GM19025 (cell line): ENCODE results near the gene INSM1.

ENCODE experiments used
- ATAC-seq: cut with Tn5 transposase; IDR thresholded peaks from one replicate; pipeline ENCODE4 v1.9.1; 2021; ENCODE audit warnings: mild to moderate bottlenecking, low read depth, moderate library complexity; ENCODE audit not compliant: unreplicated experiment

INSM1 gene

DNA sequence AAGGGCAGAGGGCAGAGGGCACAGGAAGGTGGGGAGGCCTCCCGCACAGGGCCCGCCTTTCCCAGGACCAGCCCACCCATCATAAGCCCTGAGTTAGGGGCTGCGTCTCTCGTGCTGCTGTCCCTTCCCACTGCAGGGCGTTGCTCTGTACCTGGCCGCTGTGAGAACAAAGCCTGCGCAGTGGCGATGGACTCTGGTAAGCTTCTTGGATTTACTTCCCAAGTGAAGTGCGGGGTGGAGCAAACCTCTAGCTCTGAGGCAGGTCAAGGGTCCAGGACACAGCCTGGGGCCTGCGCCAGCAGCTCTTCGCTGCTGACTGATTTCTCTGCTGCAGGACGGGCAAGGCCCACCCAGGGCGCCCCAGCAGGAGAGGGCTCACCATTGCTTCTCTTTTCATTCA lies 23.9 kb downstream of the INSM1 start:
- no peak for ATAC-seq

GRCh38 chr20:20393207-20394120 lies 25.6 kb downstream of the INSM1 start:
- no peak for ATAC-seq

DNA sequence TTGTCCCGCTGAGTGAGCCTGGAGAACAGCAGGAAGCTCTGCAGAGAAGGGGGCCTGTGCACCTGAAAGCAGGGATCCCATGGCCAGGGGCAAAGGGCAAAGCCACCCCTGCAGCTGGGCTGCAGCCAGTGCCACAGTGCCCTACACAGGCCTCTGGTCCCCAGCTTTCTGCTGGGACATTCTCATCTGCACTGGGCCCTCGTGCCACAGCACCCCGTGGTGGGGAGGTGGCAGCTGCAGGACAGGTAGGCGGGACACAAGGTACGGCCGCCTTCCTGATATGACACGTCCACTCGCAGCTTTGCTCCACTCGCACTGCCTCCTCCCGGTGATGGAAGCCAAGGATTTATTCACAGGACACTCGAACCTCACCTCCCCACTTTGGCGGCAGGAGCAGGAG lies 27.2 kb downstream of the INSM1 start:
- ATAC-seq: no peak

DNA sequence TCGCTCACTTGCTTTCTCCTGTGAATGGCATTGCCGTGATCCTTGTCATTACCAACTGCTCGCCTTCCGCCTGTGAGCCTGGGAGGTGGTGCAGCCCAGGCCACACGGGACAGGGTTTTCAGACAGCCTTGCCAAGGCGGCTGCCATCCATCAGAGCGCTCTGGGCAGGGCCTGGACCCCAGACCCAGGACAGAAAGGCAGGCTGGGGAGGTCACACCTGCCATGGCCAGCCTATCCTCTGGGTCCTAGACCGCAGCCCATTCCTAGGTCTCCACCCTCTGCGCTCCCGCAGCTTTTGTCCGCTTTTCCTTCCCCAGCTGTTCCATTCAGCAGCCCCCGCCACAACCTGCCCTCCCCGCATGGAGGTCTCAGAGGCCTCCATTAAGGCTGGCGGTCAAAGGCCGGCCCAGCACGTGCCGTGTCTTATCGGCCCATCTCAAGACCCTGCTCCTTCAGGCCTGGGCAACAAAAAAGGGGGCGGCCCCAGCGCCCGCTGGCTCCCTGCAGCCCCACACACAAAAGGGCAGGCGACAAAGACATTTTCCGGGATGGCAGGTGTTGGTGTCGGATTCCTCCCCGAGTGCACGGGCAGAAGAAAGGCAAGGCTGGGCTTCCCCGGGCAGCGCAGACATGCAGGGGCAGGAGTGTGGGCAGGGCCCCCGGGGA lies 28.1 kb downstream of the INSM1 start:
- ATAC-seq: no peak

DNA sequence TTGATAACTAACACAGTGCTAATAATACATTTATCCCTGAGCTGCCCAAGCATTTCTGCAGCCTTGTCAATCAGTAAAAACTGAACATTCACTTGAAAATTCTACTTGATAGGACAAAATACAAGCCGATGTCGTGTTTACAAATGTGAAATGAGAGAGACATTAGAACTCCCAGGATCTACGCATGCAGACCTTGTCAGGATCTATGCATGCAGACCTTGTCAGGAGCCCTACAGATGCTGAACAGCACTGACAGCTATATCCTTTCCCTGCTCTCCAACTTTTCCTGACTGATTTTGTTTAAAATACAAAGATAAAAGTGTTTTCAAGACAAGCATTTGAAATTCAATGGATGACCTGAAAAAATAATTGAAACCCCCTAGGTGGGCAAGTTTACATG lies 28.9 kb downstream of the INSM1 start:
- ATAC-seq: no peak

- no peak for ATAC-seq
Measured at GRCh38 chr20:20398123-20398522, 30.2 kb downstream of the INSM1 start.

DNA sequence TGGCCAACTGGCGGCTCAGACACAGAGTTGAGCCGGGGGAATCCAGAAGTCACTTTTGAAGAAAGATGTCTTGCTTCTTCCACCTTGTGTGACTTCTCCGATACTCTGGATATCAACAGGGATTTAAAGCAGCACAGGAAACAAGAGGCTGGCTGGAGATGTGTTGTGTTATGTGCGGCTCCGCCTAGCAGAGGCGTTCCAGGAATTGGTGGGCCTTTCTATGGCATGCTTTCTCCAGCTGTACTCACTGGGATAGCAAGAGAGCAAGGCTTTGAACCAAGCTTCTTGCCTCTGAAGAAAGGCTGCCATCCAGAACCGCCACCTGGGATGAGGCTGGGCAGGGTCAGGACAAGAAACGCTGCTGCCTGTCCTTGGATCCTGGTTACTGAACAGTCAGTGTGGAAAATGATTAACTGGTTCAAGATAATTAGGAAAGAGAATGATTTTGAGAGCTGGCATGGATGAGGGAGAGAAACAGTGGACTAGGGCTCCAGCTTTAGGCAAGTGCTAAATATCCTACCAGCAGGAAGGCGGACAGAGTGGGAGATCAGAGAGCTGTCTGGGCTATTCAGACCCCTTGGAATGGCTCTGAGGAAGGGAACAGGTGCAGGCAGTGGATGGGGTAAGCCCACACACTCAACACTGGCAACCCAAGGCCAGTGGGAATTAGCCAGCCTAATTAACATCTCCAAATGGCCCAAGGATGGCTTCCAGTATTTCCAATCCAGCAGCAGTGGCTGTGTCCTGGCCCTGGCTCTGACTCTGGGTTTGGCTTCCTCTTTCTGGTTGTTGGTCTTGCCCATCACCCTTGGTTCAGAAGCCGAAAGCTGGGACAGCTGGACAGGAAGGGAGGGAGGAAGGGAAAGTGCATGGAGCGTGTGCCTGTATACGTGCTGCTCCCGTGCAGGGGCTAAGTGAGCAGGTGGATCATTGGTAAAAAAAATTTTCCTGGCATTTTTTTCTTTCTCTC lies 31.9 kb downstream of the INSM1 start:
- no peak for ATAC-seq

- ATAC-seq: no peak
Measured at GRCh38 chr20:20401991-20402390, 34.1 kb downstream of the INSM1 start.

GRCh38 chr20:20404633-20405032 lies 36.7 kb downstream of the INSM1 start:
- ATAC-seq: no peak

- ATAC-seq: no peak
Measured at GRCh38 chr20:20405623-20406022, 37.7 kb downstream of the INSM1 start.

DNA sequence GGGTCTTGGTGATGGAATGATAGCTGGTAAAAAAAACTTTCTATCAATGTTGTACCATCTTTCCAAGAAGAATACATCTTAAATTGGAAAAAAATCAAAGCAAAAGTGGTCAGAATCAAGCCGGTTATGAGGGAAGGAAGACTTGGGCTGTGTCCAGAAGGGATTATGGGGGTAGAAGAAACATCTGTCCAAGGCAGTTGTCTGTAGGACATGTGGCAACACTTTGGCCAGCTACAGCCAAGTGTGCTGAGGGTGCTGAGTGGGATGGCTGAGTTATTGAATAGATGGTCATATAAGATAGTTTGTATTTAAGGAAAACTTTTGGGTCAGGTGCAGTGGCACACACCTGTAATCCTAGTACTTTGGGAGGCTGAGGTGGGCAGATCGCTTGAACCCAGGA lies 38.4 kb downstream of the INSM1 start:
- no peak for ATAC-seq

GRCh38 chr20:20407891-20408805 lies 40.2 kb downstream of the INSM1 start:
- no peak for ATAC-seq

- no peak for ATAC-seq
Measured at GRCh38 chr20:20409331-20409730, 41.4 kb downstream of the INSM1 start.

DNA sequence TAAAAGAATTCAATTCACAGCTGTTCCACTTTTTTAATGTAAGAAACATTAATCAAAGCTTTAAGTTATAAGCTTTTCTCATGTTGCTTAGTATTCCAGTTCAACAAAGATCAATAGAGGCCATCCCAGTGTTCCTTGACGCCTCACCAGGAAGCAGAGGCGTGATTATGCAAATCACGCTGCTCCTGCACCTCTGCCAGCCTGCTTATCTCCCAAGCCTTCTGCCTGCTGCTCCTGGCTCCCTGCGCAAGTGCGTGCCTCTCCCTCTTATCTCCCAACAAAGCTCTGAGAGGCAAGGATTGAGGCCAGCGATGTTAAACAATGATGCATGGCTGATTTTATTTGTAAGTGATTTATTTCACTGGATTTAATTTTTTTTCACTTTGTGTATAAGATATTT lies 42.8 kb downstream of the INSM1 start:
- no peak for ATAC-seq

DNA sequence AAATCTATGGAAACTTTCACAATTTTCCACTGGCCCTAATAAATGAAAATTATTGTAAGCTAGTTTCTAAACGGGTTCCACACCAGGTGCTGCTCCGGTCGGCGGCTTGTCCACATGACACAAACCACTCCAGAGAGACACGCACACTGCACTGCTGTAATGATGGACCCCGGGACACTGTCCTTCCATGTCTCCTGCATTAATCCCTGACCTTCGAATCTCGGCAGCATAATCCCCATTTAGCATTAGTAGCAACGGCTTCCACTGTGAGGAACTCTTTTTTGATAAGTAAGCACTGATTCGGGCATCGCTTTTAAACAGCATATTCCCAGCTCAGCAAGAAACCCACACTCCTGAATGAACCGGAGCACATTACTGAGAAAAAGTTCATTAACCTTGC lies 43.5 kb downstream of the INSM1 start:
- ATAC-seq: no peak

DNA sequence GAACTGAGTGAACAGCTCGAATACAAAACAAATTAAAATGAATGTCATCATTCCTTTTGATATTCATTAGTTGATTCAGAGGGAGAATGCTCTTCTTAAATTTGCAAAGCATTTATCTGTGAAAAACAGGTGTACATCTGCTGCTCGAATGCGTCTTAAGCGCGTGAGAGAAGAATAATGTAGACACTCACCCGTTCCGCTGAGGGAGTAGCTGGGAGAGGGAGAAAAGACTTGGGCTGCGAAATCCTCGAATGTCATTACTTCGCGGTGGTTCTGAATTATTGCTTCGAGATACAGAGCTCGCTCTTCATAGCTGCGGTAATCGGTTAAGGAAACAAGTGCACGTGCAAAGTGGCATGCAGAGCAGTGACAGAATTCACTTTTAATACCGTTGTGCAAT lies 43.9 kb downstream of the INSM1 start:
- no peak for ATAC-seq

DNA sequence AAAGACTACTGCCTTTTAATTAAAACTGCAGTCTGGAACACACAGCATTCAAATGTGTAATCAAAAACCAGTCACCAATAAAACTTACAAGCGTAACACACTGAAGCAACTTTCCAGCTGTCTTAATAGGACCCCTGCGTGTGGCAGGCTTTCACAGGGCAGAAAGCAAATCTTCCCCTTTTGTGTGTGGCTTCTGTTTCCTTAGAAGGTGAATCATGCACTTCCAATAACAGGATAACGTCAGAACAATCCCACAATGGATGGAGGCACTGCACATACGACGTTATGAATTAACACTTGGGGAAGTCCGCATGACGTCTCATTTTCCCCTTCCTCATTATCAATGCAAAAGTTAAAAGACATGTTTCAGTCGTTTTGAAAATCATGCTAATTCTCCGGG lies 44.8 kb downstream of the INSM1 start:
- ATAC-seq: no peak

- ATAC-seq: no peak
Measured at GRCh38 chr20:20413810-20414281, 45.9 kb downstream of the INSM1 start.

GRCh38 chr20:20414640-20415220 lies 46.8 kb downstream of the INSM1 start:
- no peak for ATAC-seq
